ENCODE results near the gene MYO18A. TPM values are rescaled to one million over a fixed set of nuclear protein-coding genes. Genes with fewer than 3 reads are reported as not detected.

The MYO18A gene
- total and polyA plus RNA-seq, 10 of the 15 experiments (the other 5 are each of a cell fraction or from before 2014, with no cell fraction given), result 2.9 to 66.0 (median 24.5) TPM

- Histone ChIP-seq H3K36me3 (ENCODE audit: control insufficient read depth in 2 of 2, insufficient read depth in 2 of 2, low read length in 1 of 2) (peaks cover 3 to 5% of the 10 kb centered on the region in 2 experiments; a peak in 3 of 4 replicates), H3K9ac (ENCODE audit: control insufficient read depth, insufficient read depth, low read length) (no peak overlapping the region), H3K4me1 (ENCODE audit: control insufficient read depth, insufficient read depth, low read length) (no peaks in the 10 kb centered on the region), H3K79me2 (ENCODE audit: control insufficient read depth, insufficient read depth, low read length) (no peaks in the 10 kb centered on the region), H4K20me1 (ENCODE audit: control insufficient read depth, insufficient read depth) (no peaks in the 10 kb centered on the region), H3K27ac (ENCODE audit: control insufficient read depth, insufficient read depth) (no peak overlapping the region), H3K4me2 (ENCODE audit: control insufficient read depth, insufficient read depth) (no peak overlapping the region), H3K9me3 (replicated peaks; ENCODE audit: control insufficient read depth, insufficient read depth, low read length) (no peaks in the 10 kb centered on the region), H3K27me3 (replicated peaks in 1 of 2; ENCODE audit: control insufficient read depth in 2 of 2, insufficient read depth in 2 of 2, low read length in 1 of 2) (no peaks in the 10 kb centered on the region), H2AFZ (ENCODE audit: control insufficient read depth, low read depth, low read length) (no peak overlapping the region), H3K4me3 (no peak overlapping the region)
- ATAC-seq, result no peak
- SMC1A ChIA-PET (ENCODE audit: uncharacterized antibody, unreplicated experiment), result interaction anchor here (1.2 kb wide), 1 partner anchor 19 kb away, joined by 3 read pairs; no protein-coding TSS in a partner anchor
- CTCF ChIA-PET, result interaction anchor here (0.7 to 2.1 kb wide), 2 partner anchors 39 to 113 kb away, joined by 3 to 8 read pairs; no protein-coding TSS in a partner anchor
- RAD21 ChIA-PET (ENCODE audit: unreplicated experiment), result no interaction called here
- intact Hi-C loops (cut with micrococcal nuclease; ENCODE audit: unreplicated experiment), result no loop called here
- BruUV-seq (replicated peaks), result no TSS peak
- no peak for DNase-seq (ENCODE audit: low read depth, low spot score)
- 80% methylated on average over 9 of the region's 9 CpGs for WGBS (ENCODE audit: insufficient coverage, insufficient replicate concordance, low lambda C conversion rate, missing lambda C conversion rate)
- no peak for FAIRE-seq
- no peak for TF ChIP-seq WRNIP1 (IDR thresholded peaks at IDR 0.05; ENCODE audit: borderline replicate concordance, low read depth, low read length)
- TF ChIP-seq EED (IDR thresholded peaks at IDR 0.05; ENCODE audit: low read depth), result no peak
- no peak for TF ChIP-seq ZNF24 (IDR thresholded peaks at IDR 0.05)
- TF ChIP-seq IRF3 (IDR thresholded peaks at IDR 0.05), result no peak
- TF ChIP-seq DPF2 (IDR thresholded peaks at IDR 0.05), result no peak
- TF ChIP-seq TCF12 (IDR thresholded peaks at IDR 0.05; ENCODE audit: low read depth, low read length), result no peak
- TF ChIP-seq GABPA (IDR thresholded peaks at IDR 0.05; ENCODE audit: low read depth), result no peak
- no peak for TF ChIP-seq CREB1 (IDR thresholded peaks at IDR 0.05; ENCODE audit: low read depth)
- no peak for TF ChIP-seq BCLAF1 (IDR thresholded peaks at IDR 0.05)
- TF ChIP-seq PAX8 (IDR thresholded peaks at IDR 0.05), result no peak
- no peak for TF ChIP-seq ASH2L (IDR thresholded peaks at IDR 0.05; ENCODE audit: borderline replicate concordance, low read depth)
- TF ChIP-seq HDAC6 (IDR thresholded peaks at IDR 0.05; ENCODE audit: unreplicated experiment), result no peak
- no peak for TF ChIP-seq IRF4 (IDR thresholded peaks at IDR 0.05; ENCODE audit: low read depth, low read length)
- no peak for TF ChIP-seq HSF1 (IDR thresholded peaks at IDR 0.05; ENCODE audit: low read depth, low read length)
- TF ChIP-seq SMAD1 (IDR thresholded peaks at IDR 0.05; ENCODE audit: low read depth, partially characterized antibody), result no peak
- no peak for TF ChIP-seq MYC (IDR thresholded peaks at IDR 0.05; ENCODE audit: insufficient read depth, insufficient read length, insufficient replicate concordance, low read length, severe bottlenecking)
- POLR2A ChIA-PET, result no interaction called here
- in situ Hi-C loops (cut with MboI), result no loop called here
Observed at GRCh38 chr17:29078183-29079045, 101.8 kb downstream of the MYO18A start.

All from GM12878 (cell line).